Trophoblast cell (in vitro differentiated cells and primary cell): ENCODE data around the gene DNAJC2. TPM values are rescaled to one million over a fixed set of nuclear protein-coding genes. Genes with fewer than 3 reads are reported as not detected.

Experiments used
- DNase-seq, 2 donors: peaks; one replicate each; pipeline ENCODE4 v3.0.0-alpha.2; 2016
- H2AFZ ChIP-seq: 2 replicates; pipeline ENCODE4 v1.6.1; 2013; ENCODE audit warnings: low read length, moderate library complexity, mild to moderate bottlenecking; ENCODE audit not compliant: insufficient read depth, poor library complexity
- H2AK5ac ChIP-seq: 2 replicates; pipeline ENCODE4 v1.6.1; 2013; ENCODE audit warnings: mild to moderate bottlenecking, low read length
- H2BK120ac ChIP-seq: 2 replicates; pipeline ENCODE4 v1.6.1; 2013; ENCODE audit warnings: low read length, mild to moderate bottlenecking, moderate library complexity; ENCODE audit not compliant: insufficient read depth, poor library complexity
- H2BK12ac ChIP-seq: 2 replicates; pipeline ENCODE4 v1.6.1; 2013; ENCODE audit warnings: mild to moderate bottlenecking, low read length, moderate library complexity
- H2BK5ac ChIP-seq: 2 replicates; pipeline ENCODE4 v1.6.1; 2013; ENCODE audit warnings: low read length, low read depth, moderate library complexity, mild to moderate bottlenecking; ENCODE audit not compliant: poor library complexity
- H3K14ac ChIP-seq: 2 replicates; pipeline ENCODE4 v1.6.1; 2013; ENCODE audit warnings: mild to moderate bottlenecking, low read length
- H3K18ac ChIP-seq: 2 replicates; pipeline ENCODE4 v1.6.1; 2013; ENCODE audit warnings: mild to moderate bottlenecking, low read length
- H3K23ac ChIP-seq: 2 replicates; pipeline ENCODE4 v1.6.1; 2013; ENCODE audit warnings: low read length
- H3K27ac ChIP-seq: 2 replicates; pipeline ENCODE4 v1.5.1; 2013; ENCODE audit warnings: low read depth, mild to moderate bottlenecking, inconsistent platforms, low read length, moderate library complexity
- H3K27me3 ChIP-seq: 2 replicates; pipeline ENCODE4 v1.6.1; 2013; ENCODE audit warnings: inconsistent platforms, mild to moderate bottlenecking, low read length, moderate library complexity; ENCODE audit not compliant: insufficient read depth
- H3K36me3 ChIP-seq, 2 experiments: 1 replicate in 1 of 2; 2 replicates in 1 of 2; pipeline ENCODE4 v1.6.1; 2013; ENCODE audit warnings: low read length in 2 of 2, mild to moderate bottlenecking in 2 of 2, moderate library complexity in 1 of 2; ENCODE audit not compliant: insufficient read depth in 2 of 2, control insufficient read depth in 1 of 2
- H3K4ac ChIP-seq: 2 replicates; pipeline ENCODE4 v1.6.1; 2013; ENCODE audit warnings: low read depth, mild to moderate bottlenecking, low read length, moderate library complexity
- H3K4me1 ChIP-seq, 2 experiments: 1 replicate in 1 of 2; 2 replicates in 1 of 2; pipeline ENCODE4 v1.6.1; 2013; ENCODE audit warnings: low read length in 2 of 2, mild to moderate bottlenecking in 2 of 2, moderate library complexity in 1 of 2; ENCODE audit not compliant: insufficient read depth in 2 of 2, control insufficient read depth in 1 of 2
- H3K4me2 ChIP-seq: 2 replicates; pipeline ENCODE4 v1.6.1; 2013; ENCODE audit warnings: inconsistent platforms, mild to moderate bottlenecking, low read length, moderate library complexity
- H3K4me3 ChIP-seq: 2 replicates; pipeline ENCODE4 v1.5.1; 2013; ENCODE audit warnings: mild to moderate bottlenecking, low read depth, low read length, inconsistent platforms
- H3K79me1 ChIP-seq: one replicate; pipeline ENCODE4 v1.6.1; 2013; ENCODE audit warnings: low read length
- H3K79me2 ChIP-seq: 2 replicates; pipeline ENCODE4 v1.6.1; 2013; ENCODE audit warnings: low read length, mild to moderate bottlenecking; ENCODE audit not compliant: control insufficient read depth, insufficient read depth, poor library complexity
- H3K9ac ChIP-seq: 2 replicates; pipeline ENCODE4 v1.6.1; 2013; ENCODE audit warnings: mild to moderate bottlenecking, low read length
- H3K9me3 ChIP-seq: 2 replicates; pipeline ENCODE4 v1.6.1; 2013; ENCODE audit warnings: low read depth, mild to moderate bottlenecking, control low read depth, inconsistent platforms, low read length; ENCODE audit not compliant: insufficient read depth
- H4K12ac ChIP-seq: 2 replicates; pipeline ENCODE4 v1.6.1; 2013; ENCODE audit warnings: low read depth, mild to moderate bottlenecking, low read length, moderate library complexity
- H4K8ac ChIP-seq: 2 replicates; pipeline ENCODE4 v1.6.1; 2013; ENCODE audit warnings: low read depth, mild to moderate bottlenecking, low read length, moderate library complexity
- H4K91ac ChIP-seq: one replicate; pipeline ENCODE4 v1.6.1; 2013; ENCODE audit warnings: low read depth, mild to moderate bottlenecking, low read length, moderate library complexity
- WGBS: extraction: QIAGEN DNeasy Blood & Tissue Kit; methylation state at CpG from one replicate; pipeline ENCODE4 v1.1.7; 2013; ENCODE audit warnings: missing lambda C conversion rate; ENCODE audit not compliant: insufficient read length, insufficient coverage; ENCODE audit errors: extremely low coverage; 5-methylcytosine and 5-hydroxymethylcytosine counted together
- polyA plus RNA-seq: library from polyadenylated mRNA; stranded (reverse); fragments of 200-250 nt; gene quantifications from 2 replicates; pipeline ENCODE4 v1.2.3, GENCODE V29; 2013

The DNAJC2 gene, protein sequence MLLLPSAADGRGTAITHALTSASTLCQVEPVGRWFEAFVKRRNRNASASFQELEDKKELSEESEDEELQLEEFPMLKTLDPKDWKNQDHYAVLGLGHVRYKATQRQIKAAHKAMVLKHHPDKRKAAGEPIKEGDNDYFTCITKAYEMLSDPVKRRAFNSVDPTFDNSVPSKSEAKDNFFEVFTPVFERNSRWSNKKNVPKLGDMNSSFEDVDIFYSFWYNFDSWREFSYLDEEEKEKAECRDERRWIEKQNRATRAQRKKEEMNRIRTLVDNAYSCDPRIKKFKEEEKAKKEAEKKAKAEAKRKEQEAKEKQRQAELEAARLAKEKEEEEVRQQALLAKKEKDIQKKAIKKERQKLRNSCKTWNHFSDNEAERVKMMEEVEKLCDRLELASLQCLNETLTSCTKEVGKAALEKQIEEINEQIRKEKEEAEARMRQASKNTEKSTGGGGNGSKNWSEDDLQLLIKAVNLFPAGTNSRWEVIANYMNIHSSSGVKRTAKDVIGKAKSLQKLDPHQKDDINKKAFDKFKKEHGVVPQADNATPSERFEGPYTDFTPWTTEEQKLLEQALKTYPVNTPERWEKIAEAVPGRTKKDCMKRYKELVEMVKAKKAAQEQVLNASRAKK
- polyA plus RNA-seq = 46.5 and 49.6 TPM in 2 replicates

DNA sequence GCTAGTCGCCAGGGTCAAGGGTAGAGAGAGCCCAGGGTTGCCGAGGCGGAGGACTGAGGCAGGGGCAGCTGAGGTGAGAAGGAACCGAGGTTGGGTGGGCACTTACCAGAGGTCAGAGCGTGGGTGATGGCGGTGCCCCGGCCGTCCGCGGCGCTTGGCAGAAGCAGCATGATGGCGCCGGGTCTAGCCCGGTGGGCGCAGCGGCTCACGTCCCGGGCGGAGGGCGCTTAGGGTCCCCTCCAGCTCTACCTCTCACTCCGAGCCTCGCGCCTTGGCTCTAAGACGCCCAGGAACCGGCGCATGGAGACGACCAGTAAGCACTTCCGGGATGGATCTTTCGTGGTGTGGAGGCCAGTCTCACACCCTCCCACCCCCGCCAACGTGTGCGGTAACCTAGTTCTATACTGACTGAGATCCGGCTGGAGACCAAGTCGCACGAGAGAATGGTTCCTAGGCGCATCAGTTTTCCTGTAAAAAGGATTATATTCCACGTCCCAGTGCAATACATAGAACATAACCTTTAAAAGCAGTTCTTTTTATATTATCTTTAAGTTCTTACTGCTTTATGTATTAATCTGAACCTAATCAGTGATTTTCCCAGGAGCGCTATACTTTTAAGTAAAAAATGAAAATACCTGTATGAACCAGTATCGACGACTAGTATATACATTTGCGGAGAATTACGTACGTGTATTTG is at the start of gene DNAJC2:
Gene DNAJC2 (minus strand): TSS at position 315 of the 697 bp plus-strand sequence. CDS start 145 bp downstream, at position 170.
- Histone ChIP-seq H4K12ac (peak within 1 kb of the TSS; percentile 92), H3K36me3 (peaks cover 3 to 8% of the 10 kb centered on the region in 2 experiments), H3K4me2 (peak within 1 kb of the TSS; percentile 69), H4K91ac (peak within 1 kb of the TSS; percentile 93), H4K8ac (peak within 1 kb of the TSS; percentile 95), H3K79me1 (peaks cover 9% of the 10 kb centered on the region), H3K9ac (peak within 1 kb of the TSS; percentile 83), H3K79me2 (peaks cover 12% of the 10 kb centered on the region), H2BK12ac (no peak within 1 kb of the TSS), H2AK5ac (peak within 1 kb of the TSS; percentile 42), H3K18ac (peak within 1 kb of the TSS; percentile 90), H3K4ac (peak within 1 kb of the TSS; percentile 95), H3K14ac (peak within 1 kb of the TSS; percentile 96), H2BK5ac (peak within 1 kb of the TSS; percentile 71), H2BK120ac (peak within 1 kb of the TSS; percentile 73), H3K23ac (peak within 1 kb of the TSS; percentile 37), H3K4me1 (peaks cover 2% of the 10 kb centered on the region in 2 experiments), H2AFZ (peak within 1 kb of the TSS; percentile 32), H3K27me3 (no peaks in the 10 kb centered on the region), H3K27ac (no peak within 1 kb of the TSS), H3K9me3 (no peaks in the 10 kb centered on the region), H3K4me3 (peak within 1 kb of the TSS; percentile 96)
- no CpG with 5 or more reads among the region's 43 CpGs for WGBS
- DNase-seq = peak; percentile 87 to 92

DNA sequence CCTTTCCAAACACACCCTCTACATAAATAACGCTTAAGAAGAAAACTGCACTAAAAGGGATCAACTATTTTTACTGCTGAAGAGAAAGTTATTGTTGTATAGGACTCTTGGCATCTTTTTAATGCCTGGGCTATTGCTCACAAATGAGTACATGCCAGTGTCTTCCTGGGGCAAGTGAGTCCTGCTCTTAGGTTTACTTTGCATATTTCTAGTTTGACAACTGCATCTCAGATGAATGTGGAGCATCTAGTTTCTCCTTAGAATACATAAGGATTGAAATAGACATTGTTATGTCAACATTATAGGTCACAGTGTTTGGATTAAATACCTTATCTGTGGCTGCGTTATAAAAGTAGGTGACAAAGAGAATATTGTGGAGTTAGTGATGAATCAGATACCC is 47.4 kb upstream of the DNAJC2 start:
- no peak overlapping the region for H4K8ac ChIP-seq
- no peak overlapping the region for H2BK12ac ChIP-seq
- no peak overlapping the region for H2BK120ac ChIP-seq
- H3K9me3 ChIP-seq = no peaks in the 10 kb centered on the region
- H3K79me1 ChIP-seq = no peaks in the 10 kb centered on the region
- no peak overlapping the region for H4K12ac ChIP-seq
- no peak overlapping the region for H3K4me2 ChIP-seq
- H3K27ac ChIP-seq = no peak overlapping the region
- no peak overlapping the region for H3K4me3 ChIP-seq
- no peak overlapping the region for H4K91ac ChIP-seq
- no peaks in the 10 kb centered on the region for H3K27me3 ChIP-seq
- no peak overlapping the region for H3K9ac ChIP-seq
- no CpG with 5 or more reads among the region's 2 CpGs for WGBS
- H3K23ac ChIP-seq = no peak overlapping the region
- no peak overlapping the region for H2AK5ac ChIP-seq
- H3K36me3 ChIP-seq = no peaks in the 10 kb centered on the region
- no peak overlapping the region for H3K4ac ChIP-seq
- H3K14ac ChIP-seq = no peak overlapping the region
- DNase-seq = peak; percentile 50 to 88
- peaks cover 2 to 5% of the 10 kb centered on the region in 2 experiments for H3K4me1 ChIP-seq
- H2BK5ac ChIP-seq = no peak overlapping the region
- H3K79me2 ChIP-seq = no peaks in the 10 kb centered on the region
- H3K18ac ChIP-seq = no peak overlapping the region
- H2AFZ ChIP-seq = no peak overlapping the region

DNA sequence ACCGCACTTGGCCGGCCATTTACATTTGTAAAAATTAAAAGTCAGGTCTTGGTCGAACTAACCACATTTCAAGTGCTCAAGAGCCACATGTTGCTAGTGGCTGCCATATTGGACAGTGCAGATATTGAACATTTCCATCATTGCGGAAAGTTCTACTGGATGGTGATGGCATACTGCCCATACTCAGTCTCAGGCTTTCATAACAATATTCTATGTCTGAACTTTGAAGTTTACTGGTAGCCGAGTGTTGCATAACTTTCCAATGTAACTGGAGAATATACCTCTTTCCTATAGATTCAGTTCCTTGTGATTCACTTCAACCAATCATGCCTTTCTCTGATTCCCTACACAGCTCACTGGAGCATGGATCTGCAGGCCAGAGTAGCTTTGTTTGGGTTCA is 46.6 kb upstream of the DNAJC2 start:
- WGBS = no CpG with 5 or more reads among the region's 5 CpGs
- H4K12ac ChIP-seq = no peak overlapping the region
- H3K9ac ChIP-seq = no peak overlapping the region
- no peaks in the 10 kb centered on the region for H3K79me2 ChIP-seq
- no peak overlapping the region for H3K23ac ChIP-seq
- no peak overlapping the region for H3K4me2 ChIP-seq
- no peak for DNase-seq
- no peak overlapping the region for H2AK5ac ChIP-seq
- H4K8ac ChIP-seq = no peak overlapping the region
- no peak overlapping the region for H2BK12ac ChIP-seq
- no peak overlapping the region for H3K18ac ChIP-seq
- H2BK120ac ChIP-seq = no peak overlapping the region
- H3K4me1 ChIP-seq = peaks cover 2 to 5% of the 10 kb centered on the region in 2 experiments
- no peak overlapping the region for H2AFZ ChIP-seq
- H3K27ac ChIP-seq = no peak overlapping the region
- no peak overlapping the region for H2BK5ac ChIP-seq
- no peaks in the 10 kb centered on the region for H3K27me3 ChIP-seq
- H4K91ac ChIP-seq = no peak overlapping the region
- no peak overlapping the region for H3K4ac ChIP-seq
- no peak overlapping the region for H3K14ac ChIP-seq
- no peaks in the 10 kb centered on the region for H3K36me3 ChIP-seq
- no peak overlapping the region for H3K4me3 ChIP-seq
- no peaks in the 10 kb centered on the region for H3K9me3 ChIP-seq
- no peaks in the 10 kb centered on the region for H3K79me1 ChIP-seq

- Histone ChIP-seq H3K79me1 (no peaks in the 10 kb centered on the region), H3K4me1 (no peaks in the 10 kb centered on the region), H3K4me3 (no peak overlapping the region), H4K91ac (no peak overlapping the region), H3K36me3 (no peaks in the 10 kb centered on the region), H4K8ac (no peak overlapping the region), H3K9me3 (no peaks in the 10 kb centered on the region), H3K27me3 (no peaks in the 10 kb centered on the region), H3K27ac (no peak overlapping the region), H3K18ac (no peak overlapping the region), H2AK5ac (no peak overlapping the region), H3K79me2 (no peaks in the 10 kb centered on the region), H3K4me2 (no peak overlapping the region), H2BK12ac (no peak overlapping the region), H2BK5ac (no peak overlapping the region), H3K23ac (no peak overlapping the region), H2BK120ac (no peak overlapping the region), H3K14ac (no peak overlapping the region), H2AFZ (no peak overlapping the region), H3K9ac (no peak overlapping the region), H4K12ac (no peak overlapping the region), H3K4ac (no peak overlapping the region)
- DNase-seq = no peak
- WGBS = no CpG with 5 or more reads among the region's 3 CpGs
Observed at GRCh38 chr7:103389263-103389662, 44.7 kb upstream of the DNAJC2 start.
